Right forelimb (tissue), 1 donor: ENCODE results near the gene OSBPL8.
"Not testable (repeated sequence)": the region's sequence is repeated elsewhere in the genome, so short reads cannot be mapped to it uniquely, and the experiment has no call there.

Experiments used
- DNase-seq: peaks from one replicate; pipeline ENCODE4 v3.0.0-alpha.2; 2018

Gene OSBPL8

DNA sequence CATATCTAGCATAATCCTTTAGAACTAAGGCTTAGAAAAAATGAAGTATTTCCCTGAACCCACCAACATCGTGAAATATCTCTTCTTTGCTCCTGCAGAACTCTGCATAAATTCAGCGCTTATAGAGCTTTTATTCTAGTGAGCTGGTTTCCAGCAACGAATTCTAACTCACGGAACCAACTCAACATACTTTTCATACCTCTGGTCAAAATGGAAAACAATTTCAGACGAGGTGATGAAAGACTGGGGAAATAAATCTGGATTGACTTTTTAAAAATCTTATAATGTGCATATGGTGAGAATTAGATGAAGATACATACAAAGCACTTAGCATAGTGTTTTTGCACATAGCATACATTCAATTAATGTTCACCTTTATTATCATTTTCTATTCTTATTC, 148.8 kb downstream of the OSBPL8 start:
- no peak for DNase-seq

GRCh38 chr12:76410371-76410770, 149.2 kb downstream of the OSBPL8 start:
- no peak for DNase-seq

GRCh38 chr12:76409074-76409473, 150.5 kb downstream of the OSBPL8 start:
- DNase-seq = no peak

GRCh38 chr12:76407710-76408109, 151.9 kb downstream of the OSBPL8 start:
- DNase-seq = no peak

- no peak for DNase-seq
These were observed 157.3 kb downstream of the OSBPL8 start for GRCh38 chr12:76402259-76402658.

GRCh38 chr12:76400136-76400535, 159.4 kb downstream of the OSBPL8 start:
- DNase-seq = no peak

DNA sequence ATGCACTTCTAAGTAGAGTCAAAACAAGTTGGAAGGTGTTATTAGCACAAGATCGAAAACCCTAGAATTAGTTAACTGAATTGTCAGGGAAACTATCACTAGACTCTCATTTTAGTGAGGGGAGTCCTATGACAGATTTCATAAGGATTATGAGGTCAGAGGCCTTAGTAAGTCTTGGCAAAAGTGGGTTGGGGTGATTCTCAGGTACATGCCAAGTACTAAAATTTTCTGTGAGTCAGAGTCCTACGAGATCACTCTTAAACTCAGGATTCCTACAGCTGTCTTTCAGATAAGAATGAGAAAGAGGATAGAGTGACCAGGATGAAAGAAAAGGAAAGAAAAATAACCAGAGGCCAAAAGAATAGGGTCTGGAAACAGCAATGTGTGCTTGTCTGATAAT, 160.5 kb downstream of the OSBPL8 start:
- DNase-seq = no peak

- DNase-seq = no peak
These were observed 161.5 kb downstream of the OSBPL8 start for GRCh38 chr12:76398106-76398505.

- no peak for DNase-seq
These were observed 168.1 kb downstream of the OSBPL8 start for GRCh38 chr12:76391461-76391860.

GRCh38 chr12:76387614-76388013, 172.0 kb downstream of the OSBPL8 start:
- no peak for DNase-seq

DNA sequence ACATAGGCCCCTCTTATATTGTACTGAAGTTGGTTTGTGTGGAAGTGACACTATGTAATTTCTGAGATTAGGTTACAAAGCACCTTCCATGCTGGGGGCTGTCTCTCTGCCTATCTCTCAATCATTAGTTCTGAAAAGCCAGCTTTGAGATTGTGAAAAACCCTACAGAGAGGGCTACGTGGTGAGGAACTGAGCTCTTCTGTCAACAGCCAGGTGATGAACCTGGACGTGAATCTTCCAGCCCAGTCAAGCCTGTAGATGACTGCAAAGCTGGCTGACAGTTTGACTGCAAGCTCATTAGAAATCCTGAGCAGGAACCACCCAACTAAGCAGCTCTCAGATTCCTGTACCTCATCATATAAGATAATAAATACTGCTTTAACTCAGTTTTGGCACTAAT, 175.0 kb downstream of the OSBPL8 start:
- no peak for DNase-seq

DNA sequence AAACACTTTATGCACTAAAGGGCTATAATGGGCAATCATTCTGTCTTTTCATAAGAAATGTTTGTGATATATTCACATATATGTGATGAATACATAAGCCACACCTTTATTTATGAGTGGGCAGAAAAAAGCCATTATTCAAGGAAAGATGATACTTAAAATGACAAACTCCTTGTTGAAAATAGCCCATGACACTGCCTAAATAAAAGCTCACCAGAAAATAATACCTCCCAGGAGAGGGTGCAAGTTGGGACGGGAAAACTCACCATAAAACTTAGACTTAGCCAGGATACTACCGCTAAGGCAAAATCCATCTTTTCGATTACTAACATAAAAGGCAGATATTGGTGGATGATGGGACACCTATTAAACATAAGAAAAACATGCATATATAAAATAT, 175.6 kb downstream of the OSBPL8 start:
- DNase-seq = no peak

DNA sequence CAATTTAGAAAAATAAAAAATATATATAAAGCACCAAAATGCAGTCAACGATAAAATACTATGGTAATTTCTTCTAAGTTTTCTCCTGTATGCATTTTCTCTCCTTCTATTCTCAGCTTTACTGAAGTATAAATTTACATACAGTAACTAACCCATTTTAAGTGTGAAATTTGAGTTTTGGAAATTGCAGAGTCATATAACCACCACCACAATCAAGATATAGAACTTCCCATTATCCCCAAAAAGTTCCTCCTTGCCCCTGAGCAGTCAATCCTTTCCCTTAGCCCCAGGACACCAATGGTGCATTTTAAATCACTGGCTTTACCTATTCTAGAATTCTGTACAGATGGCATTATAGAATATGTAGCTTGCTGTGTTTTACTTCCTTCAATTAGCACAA, 180.3 kb downstream of the OSBPL8 start:
- DNase-seq = no peak

DNA sequence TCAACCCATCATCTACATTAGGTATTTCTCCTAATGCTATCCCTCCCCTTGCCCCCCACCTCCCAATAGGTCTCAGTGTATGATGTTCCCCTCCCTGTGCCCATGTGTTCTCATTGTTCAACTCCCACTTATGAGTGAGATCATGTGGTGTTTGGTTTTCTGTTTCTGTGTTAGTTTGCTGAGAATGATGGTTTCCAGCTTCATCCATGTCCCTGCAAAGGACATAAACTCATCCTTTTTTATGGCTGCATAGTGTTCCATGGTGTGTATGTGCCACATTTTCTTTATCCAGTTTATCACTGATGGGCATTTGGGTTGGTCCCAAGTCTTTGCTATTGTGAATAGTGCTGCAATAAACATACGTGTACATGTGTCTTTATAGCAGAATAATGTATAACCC, 182.7 kb downstream of the OSBPL8 start:
- not testable (repeated sequence) for DNase-seq

DNA sequence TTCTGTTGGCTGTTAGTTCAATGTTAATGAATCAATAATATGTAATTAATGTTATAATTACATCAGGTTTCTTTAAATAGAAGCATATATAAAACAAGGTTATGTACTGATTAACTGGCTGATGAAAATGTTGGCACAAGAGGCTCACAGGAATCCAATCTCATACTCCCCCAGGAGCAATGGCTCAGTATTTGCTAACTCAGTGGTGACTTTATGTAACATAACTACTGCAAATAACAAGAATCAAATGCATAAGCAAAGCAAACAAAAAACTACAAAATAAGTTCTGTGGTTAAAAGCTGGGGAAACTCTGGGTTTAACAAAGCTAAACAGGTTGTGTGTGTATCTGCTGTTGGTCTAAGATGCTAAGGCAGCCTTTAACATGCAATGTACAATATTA, 183.6 kb downstream of the OSBPL8 start:
- no peak for DNase-seq

DNA sequence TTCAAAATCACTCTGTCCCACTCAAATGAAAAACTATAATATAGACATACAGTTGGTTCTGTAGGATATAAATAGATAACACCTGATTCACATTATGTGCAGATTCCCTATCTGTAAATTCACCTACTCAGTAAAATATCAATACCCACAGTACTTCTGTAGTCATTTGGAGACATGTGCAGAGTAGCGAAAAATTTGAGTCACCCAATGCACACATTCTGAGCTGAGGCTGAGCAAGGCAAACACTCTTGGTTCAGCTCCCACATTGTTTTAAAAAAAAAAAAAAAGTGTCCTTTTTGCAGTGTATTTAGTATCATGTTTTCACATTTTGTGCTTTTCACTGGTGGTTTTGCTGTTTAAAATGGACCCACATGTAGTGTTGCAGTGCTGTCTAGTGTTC, 184.1 kb downstream of the OSBPL8 start:
- DNase-seq = no peak

- DNase-seq = no peak
These were observed 185.1 kb downstream of the OSBPL8 start for GRCh38 chr12:76374386-76375020.

- no peak for DNase-seq
These were observed 191.3 kb downstream of the OSBPL8 start for GRCh38 chr12:76368230-76368629.

- DNase-seq = no peak
These were observed 193.4 kb downstream of the OSBPL8 start for GRCh38 chr12:76366163-76366562.

DNA sequence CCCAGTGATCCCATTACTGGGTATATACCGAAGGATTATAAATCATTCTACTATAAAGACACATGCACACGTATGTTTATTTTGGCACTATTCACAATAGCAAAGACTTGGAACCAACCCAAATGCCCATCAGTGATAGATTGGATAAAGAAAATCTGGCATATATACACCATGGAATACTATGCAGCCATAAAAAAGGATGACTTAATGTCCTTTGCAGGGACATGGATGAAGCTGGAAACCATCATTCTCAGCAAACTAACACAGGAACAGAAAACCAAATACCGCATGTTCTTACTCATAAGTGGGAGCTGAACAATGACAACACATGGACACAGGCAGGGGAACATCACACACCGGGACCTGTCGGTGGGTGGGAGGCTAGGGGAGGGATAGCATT, 195.4 kb downstream of the OSBPL8 start:
- not testable (repeated sequence) for DNase-seq

GRCh38 chr12:76360316-76360715, 199.3 kb downstream of the OSBPL8 start:
- no peak for DNase-seq

GRCh38 chr12:76356071-76356470, 203.5 kb downstream of the OSBPL8 start:
- DNase-seq = no peak

- DNase-seq = peak; percentile 93
These were observed 211.3 kb downstream of the OSBPL8 start, which contains the start of gene BBS10 for GRCh38 chr12:76348079-76348901. Gene BBS10 (minus strand): TSS chr12:76348415. CDS start chr12:76348358, 57 bp downstream.

DNA sequence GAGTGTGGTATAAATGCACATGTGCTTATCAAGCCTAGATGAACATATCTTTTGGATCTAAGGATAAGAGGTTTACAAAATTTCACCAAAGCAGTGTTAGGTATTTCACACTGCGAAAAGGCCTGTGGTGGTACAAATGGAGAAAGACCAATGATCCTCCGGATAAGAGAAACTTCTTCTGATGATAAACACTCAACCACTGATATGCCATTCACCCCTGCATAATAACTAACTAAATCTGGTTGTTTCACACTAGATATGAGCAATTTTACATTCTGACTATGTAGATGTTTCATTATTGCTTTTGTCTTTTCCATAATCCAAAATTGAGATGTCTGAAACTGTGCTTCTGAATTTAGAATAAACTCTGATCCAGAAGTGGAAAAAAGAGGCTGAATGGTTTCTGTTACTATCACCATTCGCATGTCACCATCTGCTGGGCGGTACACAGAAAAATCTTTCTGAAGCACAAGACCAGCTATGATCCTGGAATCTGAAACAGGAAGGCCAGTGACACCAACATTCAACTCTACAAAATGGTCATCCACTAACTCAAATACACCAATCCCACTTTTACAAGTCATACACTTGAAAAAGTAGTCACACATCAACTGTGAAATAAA, 212.7 kb downstream of the OSBPL8 start:
- DNase-seq = no peak
